ENCODE measurements around the gene VPS50. TPM values are rescaled to one million over a fixed set of nuclear protein-coding genes. Genes with fewer than 3 reads are reported as not detected.

VPS50 gene, protein sequence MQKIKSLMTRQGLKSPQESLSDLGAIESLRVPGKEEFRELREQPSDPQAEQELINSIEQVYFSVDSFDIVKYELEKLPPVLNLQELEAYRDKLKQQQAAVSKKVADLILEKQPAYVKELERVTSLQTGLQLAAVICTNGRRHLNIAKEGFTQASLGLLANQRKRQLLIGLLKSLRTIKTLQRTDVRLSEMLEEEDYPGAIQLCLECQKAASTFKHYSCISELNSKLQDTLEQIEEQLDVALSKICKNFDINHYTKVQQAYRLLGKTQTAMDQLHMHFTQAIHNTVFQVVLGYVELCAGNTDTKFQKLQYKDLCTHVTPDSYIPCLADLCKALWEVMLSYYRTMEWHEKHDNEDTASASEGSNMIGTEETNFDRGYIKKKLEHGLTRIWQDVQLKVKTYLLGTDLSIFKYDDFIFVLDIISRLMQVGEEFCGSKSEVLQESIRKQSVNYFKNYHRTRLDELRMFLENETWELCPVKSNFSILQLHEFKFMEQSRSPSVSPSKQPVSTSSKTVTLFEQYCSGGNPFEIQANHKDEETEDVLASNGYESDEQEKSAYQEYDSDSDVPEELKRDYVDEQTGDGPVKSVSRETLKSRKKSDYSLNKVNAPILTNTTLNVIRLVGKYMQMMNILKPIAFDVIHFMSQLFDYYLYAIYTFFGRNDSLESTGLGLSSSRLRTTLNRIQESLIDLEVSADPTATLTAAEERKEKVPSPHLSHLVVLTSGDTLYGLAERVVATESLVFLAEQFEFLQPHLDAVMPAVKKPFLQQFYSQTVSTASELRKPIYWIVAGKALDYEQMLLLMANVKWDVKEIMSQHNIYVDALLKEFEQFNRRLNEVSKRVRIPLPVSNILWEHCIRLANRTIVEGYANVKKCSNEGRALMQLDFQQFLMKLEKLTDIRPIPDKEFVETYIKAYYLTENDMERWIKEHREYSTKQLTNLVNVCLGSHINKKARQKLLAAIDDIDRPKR
- total RNA-seq (2014; rRNA removed; shearing (Covaris generic)): 20.2 and 20.8 TPM in 2 replicates

DNA sequence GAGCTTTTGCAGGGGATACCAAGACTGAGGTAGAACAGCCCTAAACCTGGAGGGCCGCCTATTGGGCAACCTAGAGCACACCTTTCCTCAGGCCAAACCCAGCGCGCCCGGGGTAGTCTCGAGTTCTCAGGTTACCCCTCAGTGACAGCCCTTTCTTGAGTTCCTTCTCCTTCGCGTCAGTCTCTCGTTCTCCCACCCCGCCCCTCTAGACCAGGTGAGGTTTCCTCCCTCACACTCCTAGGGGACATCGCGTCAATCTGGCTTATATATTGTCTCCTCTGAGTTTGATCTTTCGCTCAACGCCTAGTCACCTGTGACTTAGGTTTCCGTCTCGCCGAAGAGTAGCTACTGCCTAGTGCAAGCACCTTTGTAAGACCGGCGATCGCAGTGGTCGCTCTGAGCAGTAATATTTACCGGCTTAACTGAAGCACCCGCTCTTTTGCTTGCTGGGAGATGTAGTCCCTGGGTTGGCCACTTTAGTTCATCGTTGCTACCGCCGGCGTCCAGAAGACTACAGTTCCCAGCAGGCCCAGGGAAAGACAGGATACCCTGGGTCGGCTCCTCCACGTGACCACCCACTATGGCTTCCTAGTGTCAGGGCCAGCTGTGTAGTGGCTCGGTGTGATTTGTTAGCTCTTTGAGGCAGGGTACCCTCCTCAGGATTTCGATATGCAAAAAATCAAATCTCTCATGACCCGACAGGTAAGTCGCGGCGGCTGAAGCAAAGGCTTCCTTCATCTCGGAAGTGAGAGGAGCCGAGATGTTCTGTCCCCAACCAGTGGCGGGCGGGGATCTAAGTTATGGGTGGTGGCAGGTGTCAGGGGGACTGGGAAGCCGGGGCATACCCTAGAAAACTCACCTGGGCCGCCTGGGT, at the start of gene VPS50:
Gene VPS50, plus strand, starts transcription at position 568 of the 874 bp plus-strand sequence. Its CDS starts 102 bp downstream, at position 670.
- no peaks in the 10 kb centered on the region for H3K36me3 ChIP-seq
- H3K4me1 ChIP-seq (replicated peaks): 0 out of 2 replicates have a peak, but pooled peaks cover 3% of the 10 kb centered on the region
- DNase-seq (ENCODE audit: low read depth in 1 of 2, low spot score in 2 of 2): peak; percentile 91 to 94
- H3K27me3 ChIP-seq (replicated peaks): no peaks in the 10 kb centered on the region
- H3K4me3 ChIP-seq: peak within 1 kb of the TSS; percentile 57
- H3K27ac ChIP-seq: no peak within 1 kb of the TSS
- no peaks in the 10 kb centered on the region for H3K9me3 ChIP-seq (replicated peaks)

DNA sequence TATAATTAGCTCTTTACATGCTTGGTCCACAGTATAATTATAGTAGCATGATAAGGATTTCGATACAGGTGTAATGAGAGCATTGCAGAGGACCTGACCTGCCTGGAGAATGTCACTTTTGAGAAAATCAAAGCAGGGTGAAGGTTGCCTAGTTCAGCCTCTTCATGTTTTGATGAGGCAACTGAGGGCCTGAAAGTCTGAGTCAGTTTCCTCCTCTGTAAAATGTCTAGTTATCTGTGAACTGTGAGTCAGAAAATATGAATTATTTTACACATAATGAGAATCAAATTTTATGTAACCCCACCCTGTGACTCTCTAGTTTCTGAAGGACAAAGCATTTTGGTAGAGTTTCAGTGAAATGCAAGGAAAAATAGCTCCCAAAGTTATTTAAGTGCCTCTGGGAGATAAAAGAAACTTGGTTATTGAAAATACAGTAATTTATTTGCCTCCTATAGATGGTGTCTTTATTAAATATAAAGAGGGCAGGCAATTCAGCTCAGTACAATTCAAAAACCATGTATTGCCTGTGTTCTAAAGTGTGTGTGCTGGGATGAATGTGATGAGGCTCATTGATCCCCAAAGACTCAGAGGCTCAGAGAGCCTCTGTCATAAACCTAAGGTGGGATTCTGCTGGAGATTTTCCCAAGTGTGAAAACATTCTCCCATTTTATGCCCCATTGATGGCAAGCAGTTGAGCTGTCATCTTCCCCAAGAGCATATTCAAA, 46.7 kb upstream of the VPS50 start:
- peaks cover 44% of the 10 kb centered on the region for H3K27me3 ChIP-seq (replicated peaks)
- H3K4me3 ChIP-seq: no peak overlapping the region
- no peaks in the 10 kb centered on the region for H3K4me1 ChIP-seq (replicated peaks)
- H3K27ac ChIP-seq: no peak overlapping the region
- no peaks in the 10 kb centered on the region for H3K36me3 ChIP-seq
- no peak for DNase-seq (ENCODE audit: low read depth in 1 of 2, low spot score in 2 of 2)
- no peaks in the 10 kb centered on the region for H3K9me3 ChIP-seq (replicated peaks)

DNA sequence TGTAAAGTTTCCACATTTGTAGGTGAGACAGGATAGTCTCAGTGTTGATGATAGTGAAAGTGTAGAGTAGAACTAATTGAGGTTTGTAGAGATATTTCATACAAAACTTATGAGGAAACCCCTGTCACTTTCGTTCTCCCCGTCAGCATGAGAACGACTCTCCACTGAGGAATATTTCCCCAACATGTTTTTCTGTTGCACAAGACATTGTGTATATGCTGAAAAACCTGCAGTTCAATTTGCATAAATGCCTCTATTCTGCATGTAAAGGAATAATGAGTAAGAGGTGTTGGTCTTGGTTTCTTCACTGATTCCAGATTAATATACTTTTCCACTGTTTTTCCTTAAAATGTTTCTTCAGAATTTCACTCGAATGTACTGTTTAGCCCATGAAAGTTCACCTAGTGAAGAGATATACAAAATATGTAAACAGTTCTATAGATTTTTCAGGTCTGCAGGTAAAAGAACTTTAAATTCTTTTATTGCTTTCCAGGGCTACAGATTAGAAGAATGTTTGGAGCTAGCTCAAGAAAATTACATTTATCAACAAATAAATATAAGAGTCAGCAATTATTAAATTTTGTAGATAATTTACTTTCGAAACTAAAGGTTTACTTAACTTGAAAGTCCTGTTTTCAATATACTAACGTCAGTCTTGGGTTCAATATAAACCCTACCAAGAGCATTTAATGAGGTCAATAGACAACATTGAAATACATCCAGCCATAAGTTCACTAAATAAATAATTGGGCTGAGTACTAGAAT, 43.1 kb upstream of the VPS50 start:
- Histone ChIP-seq H3K9me3 (replicated peaks) (no peaks in the 10 kb centered on the region), H3K27me3 (replicated peaks) (peaks cover 43% of the 10 kb centered on the region), H3K27ac (no peak overlapping the region), H3K4me1 (replicated peaks) (no peaks in the 10 kb centered on the region), H3K4me3 (no peak overlapping the region), H3K36me3 (no peaks in the 10 kb centered on the region)
- no peak for DNase-seq (ENCODE audit: low read depth in 1 of 2, low spot score in 2 of 2)

DNA sequence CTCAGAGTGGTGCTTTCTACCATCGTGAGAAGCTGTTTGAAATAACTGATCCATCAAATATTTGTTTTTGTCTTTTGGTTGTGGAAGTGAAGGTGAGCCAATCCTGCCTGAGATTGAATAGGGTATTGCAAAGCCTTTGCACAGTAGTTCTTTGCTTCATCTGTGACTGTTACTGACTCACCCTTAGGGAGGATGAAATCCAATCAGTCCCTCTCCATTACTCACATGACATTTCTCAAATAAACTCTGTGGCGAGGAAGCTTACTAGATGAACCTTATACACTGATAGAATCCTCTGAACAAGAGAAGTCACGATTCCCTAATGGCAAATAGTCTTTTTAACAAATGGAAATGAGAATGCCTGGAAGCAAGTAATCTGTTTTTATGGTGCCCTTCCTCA, 37.8 kb upstream of the VPS50 start:
- H3K4me3 ChIP-seq: no peak overlapping the region
- H3K27ac ChIP-seq: no peak overlapping the region
- no peaks in the 10 kb centered on the region for H3K9me3 ChIP-seq (replicated peaks)
- H3K27me3 ChIP-seq (replicated peaks): peaks cover 20% of the 10 kb centered on the region
- no peaks in the 10 kb centered on the region for H3K4me1 ChIP-seq (replicated peaks)
- no peaks in the 10 kb centered on the region for H3K36me3 ChIP-seq
- no peak for DNase-seq (ENCODE audit: low read depth in 1 of 2, low spot score in 2 of 2)

DNA sequence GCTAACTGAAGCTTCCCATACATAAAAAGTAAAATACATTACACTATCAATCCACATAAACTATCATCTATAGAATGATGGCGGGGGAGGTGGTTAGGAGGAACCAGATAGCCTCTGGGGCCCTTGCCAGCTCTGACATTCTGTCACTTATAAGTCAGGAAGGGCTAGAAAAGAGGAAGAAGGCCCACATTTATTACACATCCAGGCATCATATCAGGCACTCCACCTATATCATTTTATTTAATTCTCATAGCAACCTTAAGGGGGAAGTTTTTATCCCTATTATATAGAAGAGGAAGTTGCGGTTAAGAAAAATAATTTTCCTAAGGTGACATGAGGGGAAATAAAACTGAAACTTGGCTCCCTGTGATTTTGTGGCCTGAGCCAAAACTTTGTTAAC, 35.8 kb upstream of the VPS50 start:
- DNase-seq (ENCODE audit: low read depth in 1 of 2, low spot score in 2 of 2): no peak
- H3K27me3 ChIP-seq (replicated peaks): peaks cover 12% of the 10 kb centered on the region
- no peak overlapping the region for H3K4me3 ChIP-seq
- H3K9me3 ChIP-seq (replicated peaks): no peaks in the 10 kb centered on the region
- no peaks in the 10 kb centered on the region for H3K4me1 ChIP-seq (replicated peaks)
- H3K27ac ChIP-seq: no peak overlapping the region
- H3K36me3 ChIP-seq: no peaks in the 10 kb centered on the region

DNA sequence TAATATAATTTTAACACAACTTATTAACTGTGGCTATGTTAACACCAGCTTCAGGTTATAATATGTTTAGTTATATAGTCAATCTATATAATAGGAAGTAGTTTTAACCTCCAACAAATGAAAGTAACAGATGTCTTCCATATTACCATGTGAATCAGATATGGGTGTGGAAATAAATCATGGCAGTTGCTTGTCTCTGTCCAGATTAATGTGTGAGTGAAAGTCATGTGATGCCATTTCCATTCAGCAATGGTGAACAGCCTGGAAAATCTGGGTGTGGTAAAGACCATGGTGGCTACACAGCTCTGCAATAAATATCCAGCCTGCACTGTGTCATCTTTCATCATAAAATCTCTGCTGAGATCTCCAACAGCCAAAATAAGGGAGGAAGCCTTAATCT, 33.7 kb upstream of the VPS50 start:
- Histone ChIP-seq H3K27ac (no peak overlapping the region), H3K4me3 (no peak overlapping the region), H3K4me1 (replicated peaks) (no peaks in the 10 kb centered on the region), H3K9me3 (replicated peaks) (no peaks in the 10 kb centered on the region), H3K27me3 (replicated peaks) (peaks cover 10% of the 10 kb centered on the region), H3K36me3 (no peaks in the 10 kb centered on the region)
- no peak for DNase-seq (ENCODE audit: low read depth in 1 of 2, low spot score in 2 of 2)

DNA sequence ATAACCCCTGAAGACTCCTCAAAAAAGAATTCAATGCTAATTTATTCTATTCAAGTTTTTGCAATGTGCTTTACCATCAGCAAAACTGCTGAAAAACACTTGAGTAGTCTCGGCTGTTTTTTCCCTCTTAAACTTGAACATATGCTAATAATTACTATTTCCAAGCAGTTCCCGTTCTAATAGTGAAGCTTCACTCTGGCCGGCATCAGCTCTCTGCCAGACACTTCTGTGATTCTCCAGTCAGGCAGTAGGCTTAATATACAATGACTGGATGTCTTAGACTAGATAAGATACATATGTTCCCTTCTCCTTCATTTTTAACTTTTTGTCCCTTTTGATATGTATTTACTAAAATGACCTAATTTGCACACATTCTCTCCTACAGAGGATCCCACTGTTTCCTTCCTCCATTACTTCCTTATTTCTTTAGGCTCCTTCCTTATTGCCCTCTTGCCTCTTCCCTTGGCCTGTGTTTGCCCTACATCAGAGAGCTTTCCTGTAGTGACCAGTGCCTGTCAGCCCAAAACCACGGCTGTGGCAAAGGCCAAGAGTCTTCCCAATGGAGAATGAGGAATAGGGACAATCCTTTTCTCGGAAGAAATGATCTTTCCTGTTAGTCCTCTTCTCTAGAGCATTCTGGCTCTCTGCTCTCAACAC, 29.4 kb upstream of the VPS50 start:
- H3K4me3 ChIP-seq: no peak overlapping the region
- H3K9me3 ChIP-seq (replicated peaks): no peaks in the 10 kb centered on the region
- no peaks in the 10 kb centered on the region for H3K36me3 ChIP-seq
- no peak for DNase-seq (ENCODE audit: low read depth in 1 of 2, low spot score in 2 of 2)
- peaks cover 14% of the 10 kb centered on the region for H3K27me3 ChIP-seq (replicated peaks)
- no peak overlapping the region for H3K27ac ChIP-seq
- no peaks in the 10 kb centered on the region for H3K4me1 ChIP-seq (replicated peaks)

DNA sequence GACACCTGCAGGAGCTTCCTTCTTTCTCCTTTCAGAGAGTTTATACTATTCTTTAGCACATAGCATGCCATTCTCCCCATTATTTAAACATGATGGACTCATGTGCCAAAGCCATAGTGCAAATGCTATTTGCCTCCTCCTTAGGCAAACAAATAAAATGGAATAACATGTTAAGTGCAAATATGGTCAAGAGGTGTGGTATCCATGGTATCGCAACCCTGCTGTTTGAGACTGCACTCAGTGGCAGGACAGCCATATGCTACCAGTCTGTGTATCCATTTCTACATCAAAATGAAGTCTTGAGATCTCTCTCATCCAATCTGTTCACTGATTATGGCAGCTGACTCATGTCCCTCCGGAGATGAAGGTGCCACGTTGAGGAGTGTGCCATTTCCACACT, 28.7 kb upstream of the VPS50 start:
- H3K27me3 ChIP-seq (replicated peaks): peaks cover 17% of the 10 kb centered on the region
- no peaks in the 10 kb centered on the region for H3K9me3 ChIP-seq (replicated peaks)
- no peak overlapping the region for H3K4me3 ChIP-seq
- H3K4me1 ChIP-seq (replicated peaks): no peaks in the 10 kb centered on the region
- DNase-seq (ENCODE audit: low read depth in 1 of 2, low spot score in 2 of 2): no peak
- H3K27ac ChIP-seq: no peak overlapping the region
- H3K36me3 ChIP-seq: no peaks in the 10 kb centered on the region

DNA sequence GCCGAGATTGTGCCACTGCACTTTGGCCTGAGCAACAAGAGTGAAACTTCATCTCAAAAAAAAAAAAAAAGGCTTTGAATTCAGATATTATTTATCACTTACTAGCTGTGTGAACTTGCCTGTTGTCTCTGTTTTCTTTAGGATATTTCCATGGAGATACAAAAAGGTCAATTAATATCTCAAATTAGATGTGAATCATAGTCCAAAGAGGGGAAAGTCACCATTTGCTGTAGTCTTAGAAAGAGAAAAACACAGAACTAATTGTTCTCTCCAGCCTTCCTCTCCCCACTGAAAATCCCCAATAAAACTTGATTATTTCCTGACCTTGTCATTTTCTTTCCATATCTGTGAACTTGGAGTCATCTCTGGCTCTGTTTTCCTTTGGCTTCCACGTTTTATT, 27.1 kb upstream of the VPS50 start:
- Histone ChIP-seq H3K27me3 (replicated peaks) (peaks cover 17% of the 10 kb centered on the region), H3K4me3 (no peak overlapping the region), H3K9me3 (replicated peaks) (no peaks in the 10 kb centered on the region), H3K4me1 (replicated peaks) (no peaks in the 10 kb centered on the region), H3K36me3 (no peaks in the 10 kb centered on the region), H3K27ac (no peak overlapping the region)
- no peak for DNase-seq (ENCODE audit: low read depth in 1 of 2, low spot score in 2 of 2)

DNA sequence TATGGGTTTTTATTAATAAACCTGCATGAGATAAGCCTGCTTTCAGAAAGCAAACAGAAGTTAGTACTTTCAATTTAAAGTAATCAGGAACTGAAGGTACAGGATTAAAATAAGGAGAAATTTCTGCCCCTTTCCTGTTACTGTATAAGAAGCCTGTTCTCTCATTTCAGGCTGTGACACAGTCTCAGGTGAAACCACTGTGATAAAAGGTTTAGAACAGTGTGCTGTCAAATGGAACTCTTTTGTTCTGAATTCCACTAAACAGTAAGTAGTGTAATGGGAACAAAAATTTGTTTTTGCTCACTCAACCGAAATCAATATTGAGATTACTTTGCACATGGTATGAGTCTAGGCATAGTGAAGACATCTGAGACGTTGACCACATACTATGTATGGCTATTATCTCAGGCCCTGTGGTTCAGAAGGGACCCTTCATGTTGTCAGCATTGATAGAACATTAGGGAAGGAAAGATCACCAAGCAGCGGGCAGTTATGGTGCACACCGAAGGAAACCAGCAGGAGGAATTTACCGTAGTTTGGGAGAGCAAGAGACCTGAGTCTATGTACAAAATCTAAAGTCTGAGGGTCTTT, 20.8 kb upstream of the VPS50 start:
- no peak for DNase-seq (ENCODE audit: low read depth in 1 of 2, low spot score in 2 of 2)
- Histone ChIP-seq H3K27me3 (replicated peaks) (peaks cover 53% of the 10 kb centered on the region), H3K4me1 (replicated peaks) (no peaks in the 10 kb centered on the region), H3K9me3 (replicated peaks) (no peaks in the 10 kb centered on the region), H3K4me3 (no peak overlapping the region), H3K27ac (no peak overlapping the region), H3K36me3 (no peaks in the 10 kb centered on the region)

DNA sequence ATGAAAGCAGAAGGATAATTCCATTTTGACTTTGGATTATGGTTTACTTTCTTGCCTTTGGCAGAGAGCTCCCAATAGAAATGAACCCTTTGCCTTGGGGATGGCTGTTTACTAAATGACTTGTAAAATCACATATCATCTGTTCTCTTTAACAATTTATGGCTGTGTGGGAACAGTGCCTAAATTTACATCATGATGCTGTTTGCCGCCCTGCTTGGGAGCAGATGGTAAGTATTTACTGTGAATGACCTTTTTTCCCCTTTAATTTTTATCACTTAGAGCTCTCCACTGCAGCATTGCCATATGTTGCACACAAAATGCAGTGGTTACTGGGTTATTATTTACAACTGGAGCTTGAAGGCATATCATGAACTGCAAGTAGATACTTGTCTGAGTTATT, 19.3 kb upstream of the VPS50 start:
- H3K9me3 ChIP-seq (replicated peaks): no peaks in the 10 kb centered on the region
- H3K4me1 ChIP-seq (replicated peaks): no peaks in the 10 kb centered on the region
- peaks cover 52% of the 10 kb centered on the region for H3K27me3 ChIP-seq (replicated peaks)
- H3K4me3 ChIP-seq: no peak overlapping the region
- DNase-seq (ENCODE audit: low read depth in 1 of 2, low spot score in 2 of 2): no peak
- H3K27ac ChIP-seq: no peak overlapping the region
- H3K36me3 ChIP-seq: no peaks in the 10 kb centered on the region

All from SJSA1 (cell line).